Parathyroid adenoma (tissue), 2 donors: ENCODE data around the gene PDE4D.

Source experiments
- H2AFZ ChIP-seq: fragments of 300-600 bp; sonication (generic); one replicate; pipeline ENCODE4 v1.7.0; 2017; ENCODE audit warnings: antibody characterized with exemption, mild to moderate bottlenecking
- H3K27ac ChIP-seq: fragments of 300-600 bp; sonication (generic); one replicate; pipeline ENCODE4 v1.7.0; 2017
- H3K27me3 ChIP-seq: fragments of 300-600 bp; sonication (generic); one replicate; pipeline ENCODE4 v1.7.0; 2017; ENCODE audit warnings: low read length; ENCODE audit not compliant: control insufficient read depth, insufficient read depth
- H3K36me3 ChIP-seq: fragments of 300-600 bp; sonication (generic); one replicate; pipeline ENCODE4 v1.7.0; 2017; ENCODE audit warnings: low read length; ENCODE audit not compliant: control insufficient read depth, insufficient read depth
- H3K4me1 ChIP-seq: fragments of 300-600 bp; sonication (generic); one replicate; pipeline ENCODE4 v1.7.0; 2017; ENCODE audit warnings: control low read depth
- H3K4me2 ChIP-seq: fragments of 300-600 bp; sonication (generic); one replicate; pipeline ENCODE4 v1.7.0; 2017; ENCODE audit warnings: low read length
- H3K4me3 ChIP-seq: fragments of 300-600 bp; sonication (generic); one replicate; pipeline ENCODE4 v1.7.0; 2017; ENCODE audit warnings: low read depth, low read length
- H3K79me2 ChIP-seq: fragments of 300-600 bp; sonication (generic); one replicate; pipeline ENCODE4 v1.7.0; 2017; ENCODE audit warnings: control low read depth
- H3K9ac ChIP-seq: fragments of 300-600 bp; sonication (generic); one replicate; pipeline ENCODE4 v1.7.0; 2017; ENCODE audit warnings: mild to moderate bottlenecking
- H3K9me3 ChIP-seq: fragments of 300-600 bp; sonication (generic); one replicate; pipeline ENCODE4 v1.7.0; 2017; ENCODE audit warnings: low read length; ENCODE audit not compliant: control insufficient read depth
- CTCF ChIP-seq: fragments of 300-600 bp; sonication (generic); IDR thresholded peaks from one replicate; pipeline ENCODE4 v1.7.0; 2017; ENCODE audit warnings: antibody characterized with exemption, mild to moderate bottlenecking
- donor health status: primary hyperparathyroidism.

The PDE4D gene

GRCh38 chr5:58944221-58944620, 949.3 kb downstream of the PDE4D start:
- Histone ChIP-seq H3K27me3 (no peaks in the 10 kb centered on the region), H3K4me3 (no peak overlapping the region), H3K4me1 (no peaks in the 10 kb centered on the region), H3K4me2 (no peak overlapping the region), H2AFZ (no peak overlapping the region), H3K27ac (no peak overlapping the region), H3K36me3 (no peaks in the 10 kb centered on the region), H3K9ac (no peak overlapping the region), H3K79me2 (no peaks in the 10 kb centered on the region), H3K9me3 (no peaks in the 10 kb centered on the region)
- no peak for TF ChIP-seq CTCF

- H3K9me3 ChIP-seq, result no peaks in the 10 kb centered on the region
- H3K27ac ChIP-seq, result no peak overlapping the region
- no peaks in the 10 kb centered on the region for H3K27me3 ChIP-seq
- H3K4me2 ChIP-seq, result no peak overlapping the region
- no peak overlapping the region for H3K9ac ChIP-seq
- no peaks in the 10 kb centered on the region for H3K79me2 ChIP-seq
- H3K4me3 ChIP-seq, result no peak overlapping the region
- no peak for TF ChIP-seq CTCF
- no peaks in the 10 kb centered on the region for H3K4me1 ChIP-seq
- H3K36me3 ChIP-seq, result no peaks in the 10 kb centered on the region
- H2AFZ ChIP-seq, result no peak overlapping the region
Measured at GRCh38 chr5:58940446-58940845, 953.1 kb downstream of the PDE4D start.

GRCh38 chr5:58939664-58940063, 953.9 kb downstream of the PDE4D start:
- Histone ChIP-seq H3K4me1 (no peaks in the 10 kb centered on the region), H3K9me3 (no peaks in the 10 kb centered on the region), H3K4me2 (no peak overlapping the region), H2AFZ (no peak overlapping the region), H3K36me3 (no peaks in the 10 kb centered on the region), H3K79me2 (no peaks in the 10 kb centered on the region), H3K9ac (no peak overlapping the region), H3K4me3 (no peak overlapping the region), H3K27ac (no peak overlapping the region), H3K27me3 (no peaks in the 10 kb centered on the region)
- no peak for TF ChIP-seq CTCF

GRCh38 chr5:58938563-58939424, 954.7 kb downstream of the PDE4D start:
- no peak for TF ChIP-seq CTCF
- Histone ChIP-seq H3K27ac (no peak overlapping the region), H3K4me2 (no peak overlapping the region), H3K79me2 (no peaks in the 10 kb centered on the region), H3K9me3 (no peaks in the 10 kb centered on the region), H3K4me3 (no peak overlapping the region), H3K9ac (no peak overlapping the region), H3K36me3 (no peaks in the 10 kb centered on the region), H3K27me3 (no peaks in the 10 kb centered on the region), H3K4me1 (no peaks in the 10 kb centered on the region), H2AFZ (no peak overlapping the region)
